Omental fat pad (tissue), 4 donors: ENCODE results near the gene KRT40. TPM values are rescaled to one million over a fixed set of nuclear protein-coding genes. Genes with fewer than 3 reads are reported as not detected.

ENCODE experiments used
- ATAC-seq: fragments of 150-250 bp; one replicate; pipeline ENCODE4 v1.9.1; 2016; ENCODE audit warnings: mild to moderate bottlenecking, moderate library complexity; ENCODE audit not compliant: low FRiP score
- DNase-seq: peaks from one replicate; pipeline ENCODE4 v3.0.0-alpha.2; 2019; ENCODE audit warnings: low spot score
- CTCF ChIP-seq, 3 donors: fragments of 450-650 bp; IDR thresholded peaks; one replicate each; pipeline ENCODE4 v1.5.1; 2016 to 2017; ENCODE audit warnings: antibody characterized with exemption in 3 of 3, mild to moderate bottlenecking in 3 of 3, moderate library complexity in 2 of 3
- total RNA-seq, 4 donors: library from RNA; depleted of rRNA; stranded (reverse); fragments of >200 nt; gene quantifications; one replicate each; pipeline ENCODE4 v1.1.0, GENCODE V29; 2016

Gene KRT40
- total RNA-seq, 4 donors from 2014 or later, result not detected

- ATAC-seq (no peak), DNase-seq (no peak)
- no peak for TF ChIP-seq CTCF (IDR thresholded peaks at IDR 0.05)
These were observed 17.3 kb downstream of the KRT40 start, which contains the start of gene KRT39 for GRCh38 chr17:40966848-40967247. Gene KRT39, minus strand, starts transcription at chr17:40966948. Its CDS starts 92 bp downstream, at chr17:40966856.

DNA sequence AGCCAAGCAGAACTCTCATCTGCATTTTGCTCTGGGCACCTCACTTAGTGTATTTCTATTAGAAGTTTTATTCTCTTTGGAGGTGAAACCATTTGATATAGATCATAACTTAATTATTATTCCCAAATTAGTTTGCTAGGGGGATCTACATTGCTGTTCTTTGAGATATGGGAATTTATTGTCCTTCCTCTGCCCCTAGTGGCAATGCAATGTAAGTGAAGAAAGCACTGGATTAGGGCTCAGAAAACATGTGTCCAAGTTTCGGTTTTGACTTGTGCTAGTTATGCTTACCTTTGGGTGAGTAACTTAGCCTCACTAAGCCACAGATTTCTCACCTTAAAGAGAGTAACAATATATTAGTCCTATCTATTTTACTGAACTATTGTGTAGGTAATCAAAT is 20.3 kb downstream of the KRT40 start:
- TF ChIP-seq CTCF (IDR thresholded peaks at IDR 0.05), result peak in 1 of 3 donors; percentile 21
- DNase-seq (no peak), ATAC-seq (no peak)

GRCh38 chr17:40962059-40962561 is 22.0 kb downstream of the KRT40 start:
- DNase-seq (no peak), ATAC-seq (no peak)
- no peak for TF ChIP-seq CTCF (IDR thresholded peaks at IDR 0.05)

GRCh38 chr17:40961591-40961990 is 22.5 kb downstream of the KRT40 start:
- DNase-seq, result no peak
- no peak for TF ChIP-seq CTCF (IDR thresholded peaks at IDR 0.05)
- ATAC-seq, result no peak

- no peak for DNase-seq
- ATAC-seq, result peak; percentile 70
- TF ChIP-seq CTCF (IDR thresholded peaks at IDR 0.05), result no peak
These were observed 24.0 kb downstream of the KRT40 start for GRCh38 chr17:40960144-40960543.

DNA sequence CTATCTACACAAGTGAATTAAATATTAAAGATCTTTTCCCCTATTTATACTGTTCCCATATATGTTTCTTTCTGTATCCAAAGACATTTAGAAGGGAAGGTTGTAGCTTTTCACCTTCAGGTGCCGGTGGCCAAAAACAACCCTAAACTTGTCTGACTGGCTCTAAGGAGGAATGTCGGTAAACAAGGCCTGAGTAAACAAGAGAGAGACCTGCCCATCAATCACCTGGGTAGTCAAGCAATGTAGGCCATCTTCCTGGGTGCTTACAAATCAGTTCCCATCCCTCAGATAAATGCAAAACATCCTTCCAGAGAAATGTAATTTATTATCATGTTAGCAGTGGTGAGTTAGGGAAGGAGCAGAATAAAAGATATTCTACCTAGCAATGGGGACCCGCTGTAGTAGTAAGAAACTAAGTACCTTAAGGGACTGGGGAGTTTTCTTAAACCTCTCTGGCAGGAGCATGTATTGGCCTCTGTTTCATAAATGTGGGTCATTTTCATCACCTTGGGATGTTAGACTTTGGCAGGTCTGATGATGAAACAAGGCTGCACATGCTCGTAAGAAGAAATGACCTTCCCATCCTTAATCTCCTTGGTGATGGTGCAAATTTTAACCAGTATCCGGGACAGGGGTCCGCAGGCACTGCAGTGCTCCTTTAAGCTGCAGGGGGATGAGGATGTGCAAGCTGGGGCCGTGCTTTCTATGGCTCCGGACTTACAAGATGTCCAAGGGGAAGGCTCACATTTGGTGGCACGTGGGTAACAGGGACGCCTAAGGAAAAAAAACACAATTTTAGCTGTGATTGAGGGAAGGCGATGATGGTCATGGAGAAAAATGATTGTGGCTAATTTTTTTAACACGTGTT is 25.8 kb downstream of the KRT40 start:
- TF ChIP-seq CTCF (IDR thresholded peaks at IDR 0.05), result no peak
- DNase-seq, result no peak
- no peak for ATAC-seq
